Stimulated activated CD8-positive, alpha-beta memory T cell treated with anti-CD3 and anti-CD28 coated beads, Interleukin-12 subunit alpha, Interleukin-12 subunit beta, amount 100 ng/mL, for 1 hour (primary cell): ENCODE measurements around the gene USP1.

Source experiments
- DNase-seq: peaks from one replicate; pipeline ENCODE4 v3.0.0-alpha.2; 2020; ENCODE audit warnings: low read depth

Gene USP1

GRCh38 chr1:62487956-62488355 is 51.1 kb downstream of the USP1 start:
- DNase-seq = no peak

GRCh38 chr1:62492521-62492920 is 55.7 kb downstream of the USP1 start:
- no peak for DNase-seq

GRCh38 chr1:62493656-62494055 is 56.8 kb downstream of the USP1 start:
- no peak for DNase-seq

- no peak for DNase-seq
Observed at GRCh38 chr1:62494137-62494536, 57.3 kb downstream of the USP1 start.

GRCh38 chr1:62500210-62500609 is 63.4 kb downstream of the USP1 start:
- DNase-seq = no peak
